Neural cell (in vitro differentiated cells): ENCODE results near the gene MYO7A. TPM values are rescaled to one million over a fixed set of nuclear protein-coding genes. Genes with fewer than 3 reads are reported as not detected.

Source experiments
- H2AFZ ChIP-seq: fragments of 200-600, 300-800 bp; sonication (generic), shearing (Covaris generic); 2 replicates; pipeline ENCODE4 v1.6.0; 2014; ENCODE audit warnings: low read depth, mild to moderate bottlenecking, antibody characterized with exemption, low read length, moderate library complexity
- H3F3A ChIP-seq: fragments of 200-600 bp; shearing (Covaris generic); 2 replicates; pipeline ENCODE4 v1.6.1; 2016; ENCODE audit warnings: mild to moderate bottlenecking, moderate library complexity, mixed read lengths, antibody characterized with exemption, low read length; ENCODE audit not compliant: insufficient read depth, poor library complexity, severe bottlenecking
- H3K27ac ChIP-seq: fragments of 200-600, 300-800 bp; sonication (generic), shearing (Covaris generic); 2 replicates; pipeline ENCODE4 v1.5.1; 2014; ENCODE audit warnings: mild to moderate bottlenecking, low read length, moderate library complexity
- H3K27me3 ChIP-seq: fragments of 300-800, 200-600 bp; sonication (generic), shearing (Covaris generic); 2 replicates; pipeline ENCODE4 v1.6.0; 2014; ENCODE audit warnings: mild to moderate bottlenecking, low read depth, low read length, moderate library complexity; ENCODE audit not compliant: insufficient read depth
- H3K36me3 ChIP-seq: fragments of 300-800, 200-600 bp; sonication (generic), shearing (Covaris generic); 2 replicates; pipeline ENCODE4 v1.5.1; 2014; ENCODE audit warnings: mild to moderate bottlenecking, antibody characterized with exemption, low read length, moderate library complexity; ENCODE audit not compliant: insufficient read depth
- H3K4me2 ChIP-seq: fragments of 300-800, 200-600 bp; sonication (generic), shearing (Covaris generic); 2 replicates; pipeline ENCODE4 v1.6.0; 2014; ENCODE audit warnings: mild to moderate bottlenecking, low read length
- H3K4me3 ChIP-seq: fragments of 300-800, 200-600 bp; sonication (generic), shearing (Covaris generic); 2 replicates; pipeline ENCODE4 v1.5.1; 2014; ENCODE audit warnings: mild to moderate bottlenecking, low read length, moderate library complexity
- H3K79me2 ChIP-seq: fragments of 200-600 bp; shearing (Covaris generic); replicated peaks from 2 replicates; pipeline ENCODE4 v1.6.0; 2014; ENCODE audit warnings: mild to moderate bottlenecking, low read length, moderate library complexity; ENCODE audit not compliant: insufficient read depth
- H3K9ac ChIP-seq: fragments of 300-800, 200-600 bp; sonication (generic), shearing (Covaris generic); 2 replicates; pipeline ENCODE4 v1.6.1; 2016; ENCODE audit warnings: mild to moderate bottlenecking, low read length, mixed read lengths
- H3K9me2 ChIP-seq: fragments of 200-600 bp; shearing (Covaris generic); 2 replicates; pipeline ENCODE4 v1.6.1; 2016; ENCODE audit warnings: mild to moderate bottlenecking, low read length, mixed read lengths; ENCODE audit not compliant: insufficient read depth
- H3K9me3 ChIP-seq: fragments of 200-600, 300-800 bp; sonication (generic), shearing (Covaris generic); 2 replicates; pipeline ENCODE4 v1.6.1; 2016; ENCODE audit warnings: mild to moderate bottlenecking, mixed run types, low read length, moderate library complexity, mixed read lengths
- H4K20me1 ChIP-seq: fragments of 200-600 bp; shearing (Covaris generic); 2 replicates; pipeline ENCODE4 v1.6.1; 2016; ENCODE audit warnings: mild to moderate bottlenecking, mixed run types; ENCODE audit not compliant: insufficient read depth
- CTCF ChIP-seq: fragments of 450-650 bp; IDR thresholded peaks from 2 replicates; pipeline ENCODE4 v1.5.1; 2014; ENCODE audit warnings: antibody characterized with exemption, mild to moderate bottlenecking, moderate library complexity; ENCODE audit not compliant: poor library complexity, severe bottlenecking
- EP300 ChIP-seq: fragments of 450-650 bp; conservative IDR thresholded peaks from 2 replicates; pipeline ENCODE4 v1.6.1; 2014; ENCODE audit warnings: antibody characterized with exemption, mild to moderate bottlenecking, moderate library complexity; ENCODE audit not compliant: poor library complexity, severe bottlenecking
- EZH2 ChIP-seq: fragments of 200-600, 300-800 bp; shearing (Covaris generic), sonication (generic); IDR thresholded peaks from 2 replicates; pipeline ENCODE4 v1.6.1; 2014; ENCODE audit warnings: antibody characterized with exemption, low read length, borderline replicate concordance, mild to moderate bottlenecking; ENCODE audit not compliant: insufficient read depth, poor library complexity, severe bottlenecking
- MXI1 ChIP-seq: fragments of 450-650 bp; conservative IDR thresholded peaks from 2 replicates; pipeline ENCODE4 v1.6.1; 2014; ENCODE audit warnings: antibody characterized with exemption, mild to moderate bottlenecking; ENCODE audit not compliant: poor library complexity, severe bottlenecking
- POLR2AphosphoS5 ChIP-seq: IDR thresholded peaks from 2 replicates; pipeline ENCODE4 v1.6.1; 2012
- RAD21 ChIP-seq: fragments of 450-650 bp; conservative IDR thresholded peaks from 2 replicates; pipeline ENCODE4 v1.6.1; 2014; ENCODE audit warnings: antibody characterized with exemption, mild to moderate bottlenecking, moderate library complexity
- REST ChIP-seq: IDR thresholded peaks from 2 replicates; pipeline ENCODE4 v1.6.1; 2012; ENCODE audit warnings: borderline replicate concordance
- SMC3 ChIP-seq: fragments of 450-650 bp; conservative IDR thresholded peaks from 2 replicates; pipeline ENCODE4 v1.6.1; 2014; ENCODE audit warnings: antibody characterized with exemption, mild to moderate bottlenecking, moderate library complexity; ENCODE audit not compliant: poor library complexity
- TAF1 ChIP-seq: IDR thresholded peaks from 2 replicates; pipeline ENCODE4 v1.6.1; 2012; ENCODE audit warnings: low read depth
- polyA plus RNA-seq: library from polyadenylated mRNA; depleted of rRNA; stranded (reverse); fragments of >200 nt; gene quantifications from 2 replicates; pipeline ENCODE4 v1.2.3, GENCODE V29; 2014

Gene MYO7A
- polyA plus RNA-seq, 1 donor from 2014 or later = 0.61 TPM

GRCh38 chr11:77118971-77119370 is 9.1 kb upstream of the MYO7A start:
- H3K9ac ChIP-seq = no peak overlapping the region
- no peaks in the 10 kb centered on the region for H3K79me2 ChIP-seq
- no peak overlapping the region for H3K4me2 ChIP-seq
- H3K36me3 ChIP-seq = no peaks in the 10 kb centered on the region
- H4K20me1 ChIP-seq = no peaks in the 10 kb centered on the region
- no peaks in the 10 kb centered on the region for H3K9me2 ChIP-seq
- no peak overlapping the region for H2AFZ ChIP-seq
- no peak overlapping the region for H3K27ac ChIP-seq
- no peak overlapping the region for H3K4me3 ChIP-seq
- H3F3A ChIP-seq = no peaks in the 10 kb centered on the region
- TF ChIP-seq EP300 (no peak), MXI1 (no peak), RAD21 (no peak), CTCF (no peak), SMC3 (no peak), REST (no peak), POLR2AphosphoS5 (no peak), TAF1 (no peak), EZH2 (no peak)
- no peaks in the 10 kb centered on the region for H3K27me3 ChIP-seq
- no peaks in the 10 kb centered on the region for H3K9me3 ChIP-seq

GRCh38 chr11:77119531-77119936 is 8.5 kb upstream of the MYO7A start:
- no peaks in the 10 kb centered on the region for H3K9me3 ChIP-seq
- H3K79me2 ChIP-seq = no peaks in the 10 kb centered on the region
- H4K20me1 ChIP-seq = no peaks in the 10 kb centered on the region
- H3K27ac ChIP-seq = no peak overlapping the region
- TF ChIP-seq RAD21 = no peak
- no peak for TF ChIP-seq EP300
- no peak for TF ChIP-seq TAF1
- no peak for TF ChIP-seq POLR2AphosphoS5
- TF ChIP-seq EZH2 = no peak
- TF ChIP-seq REST = no peak
- TF ChIP-seq SMC3 = no peak
- no peak for TF ChIP-seq MXI1
- no peak for TF ChIP-seq CTCF
- H3F3A ChIP-seq = no peaks in the 10 kb centered on the region
- H3K27me3 ChIP-seq = no peaks in the 10 kb centered on the region
- H3K9me2 ChIP-seq = no peaks in the 10 kb centered on the region
- H3K36me3 ChIP-seq = no peaks in the 10 kb centered on the region
- H3K4me2 ChIP-seq = no peak overlapping the region
- H3K4me3 ChIP-seq = no peak overlapping the region
- no peak overlapping the region for H3K9ac ChIP-seq
- no peak overlapping the region for H2AFZ ChIP-seq
